Stimulated activated memory B cell treated with anti-CD40 and anti-IgM and Interleukin-4, amounts not matched to agents 10 μg/mL and 1 μg/mL and 100 μg/mL, for 72 hours (primary cell): ENCODE data around the gene APOBEC3B.
"Not testable (repeated sequence)": the region's sequence is repeated elsewhere in the genome, so short reads cannot be mapped to it uniquely, and the experiment has no call there.

Experiments
- ATAC-seq: fragments of 150-1000 bp; cut with Tn5 transposase; 2 replicates; pipeline ENCODE4 v1.10.0; 2021
- H3K27ac Mint-ChIP-seq: one replicate; pipeline ENCODE4 v1.8.0; 2022; ENCODE audit warnings: mild to moderate bottlenecking, mixed read lengths
- H3K27me3 Mint-ChIP-seq: one replicate; pipeline ENCODE4 v1.8.0; 2022; ENCODE audit warnings: mixed read lengths
- H3K36me3 Mint-ChIP-seq: one replicate; pipeline ENCODE4 v1.8.0; 2022; ENCODE audit warnings: mixed read lengths
- H3K4me1 Mint-ChIP-seq: one replicate; pipeline ENCODE4 v1.8.0; 2022; ENCODE audit warnings: mixed read lengths
- H3K4me3 Mint-ChIP-seq: one replicate; pipeline ENCODE4 v1.8.0; 2022; ENCODE audit warnings: mild to moderate bottlenecking, moderate library complexity, mixed read lengths
- H3K9me3 Mint-ChIP-seq: one replicate; pipeline ENCODE4 v1.8.0; 2022; ENCODE audit warnings: mixed read lengths

The APOBEC3B gene

GRCh38 chr22:38970551-38970950, 11.6 kb upstream of the APOBEC3B start:
- H3K27ac Mint-ChIP-seq: no peak overlapping the region

GRCh38 chr22:38971202-38971601, 10.9 kb upstream of the APOBEC3B start:
- no peaks in the 10 kb centered on the region for H3K9me3 Mint-ChIP-seq
- H3K36me3 Mint-ChIP-seq: no peaks in the 10 kb centered on the region
- H3K4me1 Mint-ChIP-seq: peaks cover 25% of the 10 kb centered on the region
- H3K27ac Mint-ChIP-seq: peak overlapping the region; percentile 22
- H3K4me3 Mint-ChIP-seq: no peak overlapping the region
- H3K27me3 Mint-ChIP-seq: peaks cover 18% of the 10 kb centered on the region
- no peak for ATAC-seq

More at GRCh38 chr22:38970551-38970950, 11.6 kb upstream of the APOBEC3B start:
- Mint-ChIP-seq H3K36me3 (no peaks in the 10 kb centered on the region), H3K9me3 (no peaks in the 10 kb centered on the region), H3K4me1 (peaks cover 25% of the 10 kb centered on the region), H3K4me3 (no peak overlapping the region), H3K27me3 (peaks cover 18% of the 10 kb centered on the region)
- ATAC-seq: no peak

- no peaks in the 10 kb centered on the region for H3K36me3 Mint-ChIP-seq
- ATAC-seq: no peak
- H3K4me3 Mint-ChIP-seq: no peak overlapping the region
- no peaks in the 10 kb centered on the region for H3K9me3 Mint-ChIP-seq
- H3K27ac Mint-ChIP-seq: peak overlapping the region; percentile 22
- peaks cover 21% of the 10 kb centered on the region for H3K4me1 Mint-ChIP-seq
- H3K27me3 Mint-ChIP-seq: peaks cover 18% of the 10 kb centered on the region
Measured at GRCh38 chr22:38971791-38972190, 10.4 kb upstream of the APOBEC3B start.

GRCh38 chr22:38972558-38972957, 9.6 kb upstream of the APOBEC3B start:
- Mint-ChIP-seq H3K9me3 (no peaks in the 10 kb centered on the region), H3K4me1 (peaks cover 15% of the 10 kb centered on the region), H3K27ac (peak overlapping the region; percentile 22), H3K4me3 (no peak overlapping the region), H3K36me3 (no peaks in the 10 kb centered on the region), H3K27me3 (peaks cover 18% of the 10 kb centered on the region)
- ATAC-seq: no peak

- Mint-ChIP-seq H3K4me1 (peaks cover 6% of the 10 kb centered on the region), H3K9me3 (no peaks in the 10 kb centered on the region), H3K4me3 (no peak overlapping the region), H3K27ac (no peak overlapping the region), H3K27me3 (peaks cover 18% of the 10 kb centered on the region), H3K36me3 (no peaks in the 10 kb centered on the region)
- no peak for ATAC-seq
Measured at GRCh38 chr22:38973289-38974169, 8.6 kb upstream of the APOBEC3B start.

- no peaks in the 10 kb centered on the region for H3K36me3 Mint-ChIP-seq
Measured at GRCh38 chr22:38974170-38974825, 7.8 kb upstream of the APOBEC3B start.

GRCh38 chr22:38974826-38975175, 7.3 kb upstream of the APOBEC3B start:
- Mint-ChIP-seq H3K4me1 (no peaks in the 10 kb centered on the region), H3K9me3 (no peaks in the 10 kb centered on the region), H3K27ac (no peak overlapping the region), H3K36me3 (no peaks in the 10 kb centered on the region), H3K27me3 (peaks cover 11% of the 10 kb centered on the region), H3K4me3 (no peak overlapping the region)
- ATAC-seq: no peak

More at GRCh38 chr22:38974170-38974825, 7.8 kb upstream of the APOBEC3B start:
- H3K27ac Mint-ChIP-seq: no peak overlapping the region
- peaks cover under 1% of the 10 kb centered on the region for H3K4me1 Mint-ChIP-seq
- H3K4me3 Mint-ChIP-seq: no peak overlapping the region
- ATAC-seq: no peak
- H3K27me3 Mint-ChIP-seq: peaks cover 13% of the 10 kb centered on the region
- no peaks in the 10 kb centered on the region for H3K9me3 Mint-ChIP-seq

- H3K9me3 Mint-ChIP-seq, H3K27ac Mint-ChIP-seq: not testable (repeated sequence)
- H3K4me1 Mint-ChIP-seq: peaks cover 11% of the 10 kb centered on the region
Measured at GRCh38 chr22:38977289-38977688, 4.9 kb upstream of the APOBEC3B start.

GRCh38 chr22:38980587-38980986, 1.6 kb upstream of the APOBEC3B start:
- not testable (repeated sequence) for H3K9me3 Mint-ChIP-seq, H3K36me3 Mint-ChIP-seq, ATAC-seq, H3K4me3 Mint-ChIP-seq, H3K27ac Mint-ChIP-seq, H3K27me3 Mint-ChIP-seq
- H3K4me1 Mint-ChIP-seq: peaks cover 27% of the 10 kb centered on the region

More at GRCh38 chr22:38977289-38977688, 4.9 kb upstream of the APOBEC3B start:
- H3K27me3 Mint-ChIP-seq, ATAC-seq, H3K36me3 Mint-ChIP-seq, H3K4me3 Mint-ChIP-seq: not testable (repeated sequence)

- Mint-ChIP-seq H3K4me1 (peaks cover 31% of the 10 kb centered on the region), H3K27me3 (no peaks in the 10 kb centered on the region), H3K4me3 (peak overlapping the region; percentile 90), H3K27ac (peak overlapping the region; percentile 88), H3K9me3 (no peaks in the 10 kb centered on the region), H3K36me3 (no peaks in the 10 kb centered on the region)
- ATAC-seq: no peak
Measured at GRCh38 chr22:38981005-38981991, 849 bp upstream of the APOBEC3B start.

GRCh38 chr22:38984224-38984623, 2.1 kb downstream of the APOBEC3B start:
- H3K4me1 Mint-ChIP-seq: peaks cover 42% of the 10 kb centered on the region
- H3K36me3 Mint-ChIP-seq: no peaks in the 10 kb centered on the region
- H3K27me3 Mint-ChIP-seq: no peaks in the 10 kb centered on the region
- H3K9me3 Mint-ChIP-seq: no peaks in the 10 kb centered on the region
- H3K4me3 Mint-ChIP-seq: no peak overlapping the region
- no peak for ATAC-seq
- H3K27ac Mint-ChIP-seq: no peak overlapping the region

- H3K27ac Mint-ChIP-seq: peak overlapping the region; percentile 70
- peak overlapping the region; percentile 16 for H3K4me3 Mint-ChIP-seq
- peaks cover 47% of the 10 kb centered on the region for H3K4me1 Mint-ChIP-seq
- H3K27me3 Mint-ChIP-seq, H3K9me3 Mint-ChIP-seq, H3K36me3 Mint-ChIP-seq: not testable (repeated sequence)
- ATAC-seq: peak; percentile 84
Measured at GRCh38 chr22:38984784-38985757, 2.9 kb downstream of the APOBEC3B start.

- Mint-ChIP-seq H3K36me3 (no peaks in the 10 kb centered on the region), H3K27me3 (no peaks in the 10 kb centered on the region), H3K4me1 (peaks cover 43% of the 10 kb centered on the region), H3K9me3 (no peaks in the 10 kb centered on the region), H3K4me3 (no peak overlapping the region), H3K27ac (peak overlapping the region; percentile 70)
- no peak for ATAC-seq
Measured at GRCh38 chr22:38986629-38987028, 4.5 kb downstream of the APOBEC3B start.
